Measurements from ENCODE around the gene EDC3. TPM values are rescaled to one million over a fixed set of nuclear protein-coding genes. Genes with fewer than 3 reads are reported as not detected.
"Not testable (repeated sequence)": the region's sequence is repeated elsewhere in the genome, so short reads cannot be mapped to it uniquely, and the experiment has no call there.

The EDC3 gene
- total RNA-seq (2014; rRNA removed; shearing (Covaris generic)) (26.4 and 26.5 TPM in 2 replicates), polyA plus RNA-seq (2016; fragmentation: Nextera tagmentation; extraction: Ambion mirVana) (13.6 and 13.8 TPM in 2 replicates)
- long read RNA-seq, transcript EDC3-201 (7 exons, 3,763 nt): major isoform, 7 of 18 reads
- long read RNA-seq, partial matches to known transcripts: 2 of 18 reads
- long read RNA-seq, other reads (novel, unspliced or antisense): 8 of 18 reads

GRCh38 chr15:74695597-74696397, at the start of gene EDC3:
Gene EDC3, minus strand, starts transcription at chr15:74696024. Its CDS starts 20,900 bp downstream, at chr15:74675124.
- Histone ChIP-seq H3K4me3 (peak within 1 kb of the TSS; percentile 89), H2AFZ (peak within 1 kb of the TSS; percentile 99), H4K20me1 (replicated peaks; ENCODE audit: insufficient read depth) (peaks cover 11% of the 10 kb centered on the region), H3K36me3 (ENCODE audit: insufficient read depth) (no peaks in the 10 kb centered on the region), H3K79me2 (replicated peaks; ENCODE audit: insufficient read depth) (peaks cover 49% of the 10 kb centered on the region), H3K27me3 (ENCODE audit: insufficient read depth) (no peaks in the 10 kb centered on the region), H3K4me1 (ENCODE audit: insufficient read depth) (peaks cover 4% of the 10 kb centered on the region; the same call in 1 of the 2 replicates), H3F3A (replicated peaks; ENCODE audit: low read depth) (no peaks in the 10 kb centered on the region; the same call in 1 of the 2 replicates), H3K27ac (ENCODE audit: low read depth) (peak within 1 kb of the TSS; percentile 83), H3K4me2 (peak within 1 kb of the TSS; percentile 87), H3K9me2 (ENCODE audit: insufficient read depth) (no peaks in the 10 kb centered on the region)
- Mint-ChIP-seq H3K9me3 (no peaks in the 10 kb centered on the region; the same call in 2 of the 3 replicates), H3K36me3 (ENCODE audit: low read depth) (no peaks in the 10 kb centered on the region), H3K4me3 (peak within 1 kb of the TSS; percentile 100), H3K27ac (peak within 1 kb of the TSS; percentile 99), H3K27me3 (ENCODE audit: insufficient read depth, low read depth, poor library complexity) (peaks cover 11% of the 10 kb centered on the region), H3K4me1 (peaks cover 8% of the 10 kb centered on the region; the same call in 2 of the 3 replicates)
- DNase-seq (ENCODE audit: low spot score) (peak; percentile 97), ATAC-seq (peak; percentile 96)
- peak; percentile 96 for TF ChIP-seq CREB1 (CRISPR knock-in tag; IDR thresholded peaks at IDR 0.05; ENCODE audit: low read depth)
- no peak for TF ChIP-seq CTCF (conservative IDR thresholded peaks at IDR 0.05; ENCODE audit: low read depth in 2 of 2)
- peak; percentile 90 for TF ChIP-seq ETS1 (IDR thresholded peaks at IDR 0.05)
- peak; percentile 74 for TF ChIP-seq POLR2AphosphoS5 (IDR thresholded peaks at IDR 0.05; ENCODE audit: low read depth)

GRCh38 chr15:74742422-74742821, 46.6 kb upstream of the EDC3 start:
- no peaks in the 10 kb centered on the region for H3K79me2 ChIP-seq (replicated peaks; ENCODE audit: insufficient read depth)
- H3K27me3 ChIP-seq (ENCODE audit: insufficient read depth): no peaks in the 10 kb centered on the region
- H4K20me1 ChIP-seq (replicated peaks; ENCODE audit: insufficient read depth): no peaks in the 10 kb centered on the region
- H2AFZ ChIP-seq: no peak overlapping the region
- no peaks in the 10 kb centered on the region for H3F3A ChIP-seq (replicated peaks; ENCODE audit: low read depth)
- no peaks in the 10 kb centered on the region for H3K36me3 Mint-ChIP-seq (ENCODE audit: low read depth)
- H3K4me1 ChIP-seq (ENCODE audit: insufficient read depth): no peaks in the 10 kb centered on the region
- H3K4me3 ChIP-seq: no peak overlapping the region
- no peaks in the 10 kb centered on the region for H3K9me2 ChIP-seq (ENCODE audit: insufficient read depth)
- no peak overlapping the region for H3K27ac ChIP-seq (ENCODE audit: low read depth)
- peaks cover 5% of the 10 kb centered on the region for H3K9me3 Mint-ChIP-seq
- TF ChIP-seq ZNF331 (CRISPR knock-in tag; IDR thresholded peaks at IDR 0.05; ENCODE audit: low read depth) (no peak), POLR2AphosphoS5 (IDR thresholded peaks at IDR 0.05; ENCODE audit: low read depth) (no peak), ZNF114 (CRISPR knock-in tag; IDR thresholded peaks at IDR 0.05) (no peak), CREB1 (CRISPR knock-in tag; IDR thresholded peaks at IDR 0.05; ENCODE audit: low read depth) (no peak), CTCF (conservative IDR thresholded peaks at IDR 0.05; ENCODE audit: low read depth in 2 of 2) (no peak)
- ATAC-seq: no peak
- no peak overlapping the region for H3K4me2 ChIP-seq
- no peak for DNase-seq (ENCODE audit: low spot score)
- H3K4me1 Mint-ChIP-seq: no peaks in the 10 kb centered on the region; the same call in 2 of the 3 replicates
- H3K27me3 Mint-ChIP-seq (ENCODE audit: insufficient read depth, low read depth, poor library complexity): peaks cover 5% of the 10 kb centered on the region
- no peak overlapping the region for H3K4me3 Mint-ChIP-seq
- no peak overlapping the region for H3K27ac Mint-ChIP-seq
- H3K36me3 ChIP-seq (ENCODE audit: insufficient read depth): no peaks in the 10 kb centered on the region

DNA sequence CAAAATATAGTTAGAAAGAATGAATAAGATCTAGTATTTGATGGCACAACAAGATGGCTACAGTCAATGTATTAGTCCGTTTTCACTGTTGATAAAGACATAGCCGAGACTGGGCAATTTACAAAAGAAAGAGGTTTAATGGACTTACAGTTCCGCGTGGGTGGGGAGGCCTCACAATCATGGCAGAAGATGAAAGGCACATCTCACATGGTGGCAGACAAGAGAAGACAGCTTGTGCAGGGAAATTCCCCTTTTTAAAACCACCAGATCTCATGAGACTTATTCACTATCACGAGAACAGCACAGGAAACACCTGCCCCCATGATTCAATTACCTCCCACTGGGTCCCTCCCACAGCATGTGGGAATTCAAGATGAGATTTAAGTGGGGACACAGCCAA, 42.4 kb upstream of the EDC3 start:
- H3K27me3 ChIP-seq (ENCODE audit: insufficient read depth); H3K4me3 Mint-ChIP-seq: not testable (repeated sequence)
- H3K27me3 Mint-ChIP-seq (ENCODE audit: insufficient read depth, low read depth, poor library complexity): peaks cover 12% of the 10 kb centered on the region

More for the DNA sequence above, 42.4 kb upstream of the EDC3 start:
- H3F3A ChIP-seq (replicated peaks; ENCODE audit: low read depth); H3K27ac Mint-ChIP-seq; H3K79me2 ChIP-seq (replicated peaks; ENCODE audit: insufficient read depth); H3K36me3 Mint-ChIP-seq (ENCODE audit: low read depth); ATAC-seq; H3K4me1 Mint-ChIP-seq; H3K27ac ChIP-seq (ENCODE audit: low read depth); H3K4me2 ChIP-seq; H3K4me1 ChIP-seq (ENCODE audit: insufficient read depth); DNase-seq (ENCODE audit: low spot score); H3K9me2 ChIP-seq (ENCODE audit: insufficient read depth); H2AFZ ChIP-seq; H4K20me1 ChIP-seq (replicated peaks; ENCODE audit: insufficient read depth); H3K36me3 ChIP-seq (ENCODE audit: insufficient read depth); H3K4me3 ChIP-seq; H3K9me3 Mint-ChIP-seq: not testable (repeated sequence)

Measured in GM23338 (cell line).